HepG2 (cell line): ENCODE results near the gene STEAP1B. TPM values are rescaled to one million over a fixed set of nuclear protein-coding genes. Genes with fewer than 3 reads are reported as not detected.

ENCODE experiments used
- BRD4 ChIP-seq: sonication (generic); formaldehyde crosslinking; IDR thresholded peaks from 2 replicates; pipeline ENCODE4 v1.4.0; 2020; ENCODE audit warnings: missing genetic modification reagents
- DMAP1 ChIP-seq: IDR thresholded peaks from 2 replicates; pipeline ENCODE4 v1.6.1; 2016
- DNMT1 ChIP-seq: sonication (generic); formaldehyde crosslinking; IDR thresholded peaks from 2 replicates; pipeline ENCODE4 v1.5.1; 2020; ENCODE audit warnings: mild to moderate bottlenecking, missing genetic modification reagents
- FOXJ3 ChIP-seq: sonication (generic); formaldehyde crosslinking; IDR thresholded peaks from 2 replicates; pipeline ENCODE4 v1.4.0; 2020; ENCODE audit warnings: missing genetic modification reagents, mild to moderate bottlenecking, borderline replicate concordance
- FOXK2 ChIP-seq: fragments of 450-650 bp; IDR thresholded peaks from 2 replicates; pipeline ENCODE4 v1.6.1; 2016
- FUBP1 ChIP-seq: sonication (generic); formaldehyde crosslinking; IDR thresholded peaks from 2 replicates; pipeline ENCODE4 v1.5.1; 2020; ENCODE audit warnings: missing genetic modification reagents, mild to moderate bottlenecking, borderline replicate concordance
- HBP1 ChIP-seq: IDR thresholded peaks from 2 replicates; pipeline ENCODE4 v1.6.1; 2016; ENCODE audit warnings: low read depth, control low read depth
- HMG20A ChIP-seq: IDR thresholded peaks from 2 replicates; pipeline ENCODE4 v1.6.1; 2016; ENCODE audit warnings: borderline replicate concordance
- MIER2 ChIP-seq: IDR thresholded peaks from 2 replicates; pipeline ENCODE4 v1.6.1; 2016; ENCODE audit warnings: missing biosample characterization, missing genetic modification reagents
- NFE2L2 ChIP-seq: fragments of 150-350 bp; IDR thresholded peaks from 2 replicates; pipeline ENCODE4 v1.6.1; 2014; ENCODE audit warnings: low read length
- SATB2 ChIP-seq: sonication (generic); formaldehyde crosslinking; IDR thresholded peaks from 2 replicates; pipeline ENCODE4 v1.5.0; 2020; ENCODE audit warnings: missing genetic modification reagents
- SCMH1 ChIP-seq: sonication (generic); formaldehyde crosslinking; IDR thresholded peaks from 2 replicates; pipeline ENCODE4 v1.9.0; 2021; ENCODE audit warnings: missing genetic modification reagents, mild to moderate bottlenecking, borderline replicate concordance
- ZNF407 ChIP-seq: sonication (generic); formaldehyde crosslinking; IDR thresholded peaks from one replicate; pipeline ENCODE4 v1.5.1; 2020; ENCODE audit warnings: mild to moderate bottlenecking, missing genetic modification reagents; ENCODE audit errors: not compliant biosample characterization
- ZNF574 ChIP-seq: sonication (generic); formaldehyde crosslinking; IDR thresholded peaks from 2 replicates; pipeline ENCODE4 v1.4.0; 2020; ENCODE audit warnings: missing genetic modification reagents
- ZSCAN20 ChIP-seq: sonication (generic); formaldehyde crosslinking; IDR thresholded peaks from 2 replicates; pipeline ENCODE4 v1.4.0; 2020; ENCODE audit warnings: missing genetic modification reagents, mild to moderate bottlenecking, borderline replicate concordance
- polyA plus RNA-seq, 8 experiments: library from polyadenylated mRNA; depleted of rRNA in 3 of 8; stranded (reverse) in 7 of 8; unstranded in 1 of 8; fragments of >200 nt; fragmentation: Illumina TruSeq in 4 of 8; extraction: Trizol in 4 of 8; gene quantifications; 2 replicates each; pipeline versions ENCODE4 v1.2.1 to v1.2.3, GENCODE V29; 2011 to 2016; ENCODE audit warnings: low read depth in 4 of 8, missing spikeins in 1 of 8, mixed read lengths in 1 of 8; ENCODE audit not compliant: insufficient read depth in 1 of 8
- total RNA-seq, 5 experiments: library from RNA; depleted of rRNA; stranded (reverse); fragments of >200 nt; fragmentation: Illumina TruSeq; extraction: Trizol; gene quantifications; 2 replicates each; pipeline ENCODE4 v1.2.3, GENCODE V29; 2016; ENCODE audit warnings: low read depth in 1 of 5

Gene STEAP1B
- total and polyA plus RNA-seq, 2 of the 13 experiments (the other 11 are each of a cell fraction or from before 2014, with no cell fraction given) = not detected

- peak; percentile 28; the same call in 1 of the 2 replicates for TF ChIP-seq ZNF574 (CRISPR knock-in tag)
- TF ChIP-seq ZSCAN20 (CRISPR knock-in tag) = 0 out of 2 replicates have a peak, but pooled peaks have one; percentile 64
- TF ChIP-seq FUBP1 (CRISPR knock-in tag) = no peak
- TF ChIP-seq DMAP1 (CRISPR knock-in tag) = no peak
- peak; percentile 71; the same call in 1 of the 2 replicates for TF ChIP-seq FOXJ3 (CRISPR knock-in tag)
- no peak for TF ChIP-seq MIER2 (CRISPR knock-in tag)
- TF ChIP-seq NFE2L2 = no peak
- peak; percentile 73 for TF ChIP-seq FOXK2
- TF ChIP-seq SATB2 = no peak
- no peak for TF ChIP-seq BRD4
- TF ChIP-seq DNMT1 (CRISPR knock-in tag) = no peak
- TF ChIP-seq HBP1 (CRISPR knock-in tag) = no peak
- no peak for TF ChIP-seq SCMH1 (CRISPR knock-in tag)
- peak; percentile 67; the same call in 1 of the 2 replicates for TF ChIP-seq HMG20A (CRISPR knock-in tag)
- no peak for TF ChIP-seq ZNF407
Observed at GRCh38 chr7:22378199-22378980, 121.6 kb downstream of the STEAP1B start (continued).
